Natural killer cell (primary cell): Measurements from ENCODE around the gene RALBP1. TPM values are rescaled to one million over a fixed set of nuclear protein-coding genes. Genes with fewer than 3 reads are reported as not detected.
"Not testable (repeated sequence)": the region's sequence is repeated elsewhere in the genome, so short reads cannot be mapped to it uniquely, and the experiment has no call there.

Experiments
- ATAC-seq, 3 donors: fragments of 150-1000 bp in 2 of 3; fragments of 200-7000 bp in 1 of 3; cut with Tn5 transposase; 1 replicate in 1 of 3; 2 replicates in 2 of 3; pipeline ENCODE4 v1.10.0; 2021; ENCODE audit warnings: mild to moderate bottlenecking in 2 of 3, moderate library complexity in 2 of 3
- DNase-seq, 2 donors: peaks; one replicate each; pipeline versions ENCODE4 v3.0.0 to v3.0.0-alpha.2; 2013 to 2021; ENCODE audit warnings: mixed read lengths in 1 of 2
- H3K27ac ChIP-seq: one replicate; pipeline ENCODE4 v1.5.1; 2013; ENCODE audit warnings: mild to moderate bottlenecking, low read length
- H3K27me3 ChIP-seq: one replicate; pipeline ENCODE4 v1.6.1; 2013; ENCODE audit warnings: low read length; ENCODE audit not compliant: control insufficient read depth, insufficient read depth
- H3K36me3 ChIP-seq: one replicate; pipeline ENCODE4 v1.6.1; 2013; ENCODE audit warnings: low read length; ENCODE audit not compliant: control insufficient read depth, insufficient read depth
- H3K4me1 ChIP-seq: one replicate; pipeline ENCODE4 v1.6.1; 2013; ENCODE audit warnings: low read length; ENCODE audit not compliant: control insufficient read depth, insufficient read depth
- H3K4me3 ChIP-seq: one replicate; pipeline ENCODE4 v1.5.1; 2013; ENCODE audit warnings: low read length
- H3K9me3 ChIP-seq: one replicate; pipeline ENCODE4 v1.6.1; 2013; ENCODE audit warnings: low read length; ENCODE audit not compliant: control insufficient read depth, insufficient read depth
- H3K27ac Mint-ChIP-seq, 2 donors: one replicate each; pipeline ENCODE4 v1.8.0; 2022; ENCODE audit warnings: mild to moderate bottlenecking in 2 of 2, mixed read lengths in 2 of 2, moderate library complexity in 1 of 2
- H3K27me3 Mint-ChIP-seq, 2 donors: one replicate each; pipeline ENCODE4 v1.8.0; 2022; ENCODE audit warnings: low read depth in 2 of 2, mixed read lengths in 2 of 2
- H3K36me3 Mint-ChIP-seq: one replicate; pipeline ENCODE4 v1.8.0; 2022; ENCODE audit warnings: mixed read lengths
- H3K4me1 Mint-ChIP-seq, 2 donors: one replicate each; pipeline ENCODE4 v1.8.0; 2022; ENCODE audit warnings: mixed read lengths in 2 of 2
- H3K4me3 Mint-ChIP-seq: one replicate; pipeline ENCODE4 v1.8.0; 2022; ENCODE audit warnings: mild to moderate bottlenecking, moderate library complexity, mixed read lengths
- H3K9me3 Mint-ChIP-seq, 2 donors: one replicate each; pipeline ENCODE4 v1.8.0; 2022; ENCODE audit warnings: mixed read lengths in 2 of 2
- WGBS: methylation state at CpG from one replicate; pipeline ENCODE4 v1.1.7; 2013; ENCODE audit warnings: missing lambda C conversion rate; ENCODE audit not compliant: insufficient coverage; 5-methylcytosine and 5-hydroxymethylcytosine counted together
- intact Hi-C: fragments of 100-400 bp; cut with micrococcal nuclease; formaldehyde crosslinking; loops from one replicate; pipeline ENCODE4 v1.14.2; 2022
- total RNA-seq, 4 donors: library from RNA; stranded (reverse); fragments of 120-200 nt in 1 of 4; gene quantifications; one replicate each; pipeline versions ENCODE4 v1.2.3 to v1.2.4, GENCODE V29; 2013 to 2022
- TF ChIP-seq, protein P1 (sequence below): fragments of 200-600 bp; IDR thresholded peaks from one replicate; pipeline ENCODE4 v1.8.0; 2022; ENCODE audit warnings: antibody characterized with exemption

RALBP1 gene
- total RNA-seq, 3 donors from 2014 or later (not counting 1 experiment from before 2014, with no cell fraction given): 27.3 to 40.0 (median 33.4) TPM

DNA sequence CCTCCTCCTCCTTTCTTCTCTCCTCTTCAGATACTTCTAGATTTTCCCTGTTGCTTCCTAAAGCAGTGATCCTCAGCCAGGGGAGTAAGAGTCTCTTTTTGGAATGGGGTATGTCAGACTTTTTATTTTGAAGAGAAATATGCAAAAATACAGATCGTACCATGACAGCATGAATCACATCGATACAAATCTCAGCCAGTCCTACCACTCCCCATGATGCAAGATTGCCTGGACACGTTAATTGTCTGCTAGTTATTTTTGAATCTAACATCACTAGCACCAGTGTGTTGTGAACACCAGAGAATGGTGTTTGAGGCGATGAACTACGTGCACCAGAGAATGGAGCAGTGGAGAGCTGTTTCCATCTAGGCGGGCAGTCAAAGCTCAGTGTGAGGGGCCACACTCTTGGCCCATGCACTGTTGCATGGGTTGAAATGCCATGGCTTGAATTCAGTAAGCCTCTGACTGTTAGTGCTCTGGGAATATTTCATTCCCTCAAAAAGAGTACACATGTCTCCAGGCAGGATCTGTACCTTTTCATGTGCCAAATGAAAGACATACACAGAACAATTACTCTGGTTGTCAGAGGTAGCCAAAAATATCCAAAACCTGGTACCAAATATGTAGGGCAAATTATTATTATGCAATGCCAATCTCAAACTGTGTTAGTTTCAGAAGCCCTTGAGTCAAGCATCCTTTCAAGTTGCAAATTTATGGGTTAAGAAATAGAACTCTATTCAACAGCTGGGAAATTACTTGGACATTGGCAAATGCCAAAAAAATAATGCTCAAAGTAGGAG lies 46.3 kb upstream of the RALBP1 start:
- H3K36me3 Mint-ChIP-seq: no peaks in the 10 kb centered on the region
- H3K4me1 Mint-ChIP-seq: peaks cover 9 to 10% of the 10 kb centered on the region in 2 donors

DNA sequence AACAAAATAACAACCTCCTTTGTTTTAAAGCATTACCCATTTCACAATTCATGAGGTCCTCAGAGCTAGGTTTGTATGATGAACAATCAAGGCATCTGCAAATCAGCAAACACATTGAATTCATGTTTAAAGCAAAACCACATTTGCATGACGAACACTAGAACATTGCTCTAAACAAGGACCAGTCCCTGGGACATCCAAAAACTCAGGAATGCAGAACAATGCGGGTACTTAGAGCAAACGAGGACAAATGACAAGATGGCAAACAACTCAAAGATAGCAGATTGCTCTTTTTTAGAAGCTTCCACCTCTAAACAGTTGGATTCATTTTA lies 45.7 kb upstream of the RALBP1 start:
- H3K4me3 ChIP-seq: no peak overlapping the region
- H3K27ac ChIP-seq: no peak overlapping the region
- Mint-ChIP-seq H3K4me1 (peaks cover 13 to 15% of the 10 kb centered on the region in 2 donors), H3K27ac (no peak overlapping the region), H3K27me3 (peaks cover 0 to 4% of the 10 kb centered on the region in 2 donors), H3K4me3 (no peak overlapping the region), H3K9me3 (no peaks in the 10 kb centered on the region), H3K36me3 (no peaks in the 10 kb centered on the region)
- peaks cover 8% of the 10 kb centered on the region for H3K4me1 ChIP-seq
- WGBS: 67% methylated on average over 3 of the region's 3 CpGs
- H3K27me3 ChIP-seq: no peaks in the 10 kb centered on the region
- intact Hi-C loops: no loop called here
- TF ChIP-seq, protein P1, sequence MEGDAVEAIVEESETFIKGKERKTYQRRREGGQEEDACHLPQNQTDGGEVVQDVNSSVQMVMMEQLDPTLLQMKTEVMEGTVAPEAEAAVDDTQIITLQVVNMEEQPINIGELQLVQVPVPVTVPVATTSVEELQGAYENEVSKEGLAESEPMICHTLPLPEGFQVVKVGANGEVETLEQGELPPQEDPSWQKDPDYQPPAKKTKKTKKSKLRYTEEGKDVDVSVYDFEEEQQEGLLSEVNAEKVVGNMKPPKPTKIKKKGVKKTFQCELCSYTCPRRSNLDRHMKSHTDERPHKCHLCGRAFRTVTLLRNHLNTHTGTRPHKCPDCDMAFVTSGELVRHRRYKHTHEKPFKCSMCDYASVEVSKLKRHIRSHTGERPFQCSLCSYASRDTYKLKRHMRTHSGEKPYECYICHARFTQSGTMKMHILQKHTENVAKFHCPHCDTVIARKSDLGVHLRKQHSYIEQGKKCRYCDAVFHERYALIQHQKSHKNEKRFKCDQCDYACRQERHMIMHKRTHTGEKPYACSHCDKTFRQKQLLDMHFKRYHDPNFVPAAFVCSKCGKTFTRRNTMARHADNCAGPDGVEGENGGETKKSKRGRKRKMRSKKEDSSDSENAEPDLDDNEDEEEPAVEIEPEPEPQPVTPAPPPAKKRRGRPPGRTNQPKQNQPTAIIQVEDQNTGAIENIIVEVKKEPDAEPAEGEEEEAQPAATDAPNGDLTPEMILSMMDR: no peak
- H3K9me3 ChIP-seq: peaks cover 5% of the 10 kb centered on the region
- ATAC-seq (no peak), DNase-seq (no peak)
- H3K36me3 ChIP-seq: no peaks in the 10 kb centered on the region

More for the DNA sequence above, 46.3 kb upstream of the RALBP1 start:
- H3K9me3 Mint-ChIP-seq: no peaks in the 10 kb centered on the region
- H3K4me3 Mint-ChIP-seq: no peak overlapping the region
- H3K27ac ChIP-seq: no peak overlapping the region
- H3K27me3 Mint-ChIP-seq: peaks cover 0 to 4% of the 10 kb centered on the region in 2 donors
- H3K36me3 ChIP-seq: no peaks in the 10 kb centered on the region
- H3K4me1 ChIP-seq: peaks cover 2% of the 10 kb centered on the region
- DNase-seq (no peak), ATAC-seq (no peak)
- H3K4me3 ChIP-seq: no peak overlapping the region
- peaks cover 11% of the 10 kb centered on the region for H3K9me3 ChIP-seq
- TF ChIP-seq, protein P1: no peak
- H3K27ac Mint-ChIP-seq: no peak overlapping the region
- 95% methylated on average over 6 of the region's 6 CpGs for WGBS
- intact Hi-C loops: no loop called here
- H3K27me3 ChIP-seq: no peaks in the 10 kb centered on the region

DNA sequence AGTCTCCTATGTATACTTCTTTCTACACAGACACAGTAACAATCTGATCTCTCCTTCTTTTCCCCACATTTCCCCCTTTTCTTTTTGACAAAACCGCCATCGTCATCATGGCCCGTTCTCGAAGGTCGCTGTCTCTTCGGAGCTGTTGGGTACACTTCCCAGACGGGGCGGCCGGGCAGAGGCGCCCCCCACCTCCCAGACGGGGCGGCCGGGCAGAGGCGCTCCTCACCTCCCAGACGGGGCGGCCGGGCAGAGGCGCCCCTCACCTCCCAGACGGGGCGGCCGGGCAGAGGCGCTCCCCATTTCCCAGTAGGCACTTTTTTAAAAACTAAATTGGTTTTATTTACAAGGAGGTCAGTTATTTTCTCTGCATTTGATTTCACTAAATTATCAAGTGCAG lies 45.0 kb upstream of the RALBP1 start:
- ATAC-seq, H3K27ac ChIP-seq, H3K4me3 ChIP-seq, H3K9me3 ChIP-seq, H3K4me1 ChIP-seq, H3K4me3 Mint-ChIP-seq, DNase-seq, H3K36me3 ChIP-seq, intact Hi-C loops, H3K27me3 Mint-ChIP-seq, H3K36me3 Mint-ChIP-seq, H3K9me3 Mint-ChIP-seq, H3K27me3 ChIP-seq, H3K27ac Mint-ChIP-seq: not testable (repeated sequence)
- 96% methylated on average over 8 of the region's 22 CpGs for WGBS
- peaks cover 13 to 15% of the 10 kb centered on the region in 2 donors for H3K4me1 Mint-ChIP-seq

DNA sequence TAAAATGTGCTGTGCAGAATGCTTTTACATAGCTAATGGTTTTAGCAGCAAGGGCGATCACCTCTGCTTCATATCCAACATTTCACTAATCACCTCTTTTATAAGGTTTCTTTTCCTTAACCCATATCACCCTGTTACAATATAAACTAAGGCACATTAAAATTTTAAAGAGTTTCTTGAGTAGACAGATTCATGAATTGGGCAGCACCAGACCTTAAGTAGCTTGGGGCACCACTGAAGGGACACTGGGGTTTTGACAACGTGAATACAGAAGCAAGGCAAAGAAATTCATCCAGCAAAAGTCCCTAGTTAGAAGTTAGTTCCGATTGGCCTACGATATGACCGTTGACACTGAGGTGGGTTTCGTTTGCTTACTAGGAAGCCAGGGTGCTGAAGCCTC lies 44.0 kb upstream of the RALBP1 start:
- peaks cover 0 to 4% of the 10 kb centered on the region in 2 donors for H3K27me3 Mint-ChIP-seq
- Histone ChIP-seq H3K4me3 (no peak overlapping the region), H3K27ac (no peak overlapping the region), H3K27me3 (no peaks in the 10 kb centered on the region), H3K4me1 (peaks cover 8% of the 10 kb centered on the region), H3K9me3 (no peaks in the 10 kb centered on the region), H3K36me3 (no peaks in the 10 kb centered on the region)
- no peak overlapping the region for H3K27ac Mint-ChIP-seq
- intact Hi-C loops: no loop called here
- no peak overlapping the region for H3K4me3 Mint-ChIP-seq
- no peak for DNase-seq
- no peak for ATAC-seq
- no peaks in the 10 kb centered on the region for H3K36me3 Mint-ChIP-seq
- peaks cover 13 to 15% of the 10 kb centered on the region in 2 donors for H3K4me1 Mint-ChIP-seq
- TF ChIP-seq, protein P1: no peak
- no peaks in the 10 kb centered on the region for H3K9me3 Mint-ChIP-seq
- WGBS: 93% methylated on average over 6 of the region's 6 CpGs

DNA sequence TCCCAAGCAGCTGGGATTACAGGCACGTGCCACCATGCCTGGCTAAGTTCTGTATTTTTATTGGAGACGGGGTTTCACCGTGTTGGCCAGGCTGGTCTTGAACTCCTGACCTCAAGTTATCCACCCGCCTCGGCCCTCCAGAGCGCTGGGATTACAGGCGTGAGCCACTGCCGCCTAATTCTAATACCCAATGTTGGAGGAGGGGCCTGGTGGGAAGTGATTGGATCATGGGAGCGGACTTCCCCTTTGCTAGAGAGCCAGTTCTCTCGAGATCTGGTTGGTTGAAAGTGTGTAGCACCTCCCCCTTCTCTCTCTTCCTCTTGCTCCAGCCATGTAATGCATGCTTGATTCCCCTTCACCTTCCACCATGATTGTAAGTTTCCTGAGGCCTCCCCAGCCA lies 42.2 kb upstream of the RALBP1 start:
- H3K9me3 ChIP-seq, DNase-seq, H3K4me1 ChIP-seq, H3K27me3 ChIP-seq, intact Hi-C loops, H3K9me3 Mint-ChIP-seq, H3K4me3 ChIP-seq, H3K36me3 ChIP-seq, H3K4me3 Mint-ChIP-seq, H3K27me3 Mint-ChIP-seq, H3K36me3 Mint-ChIP-seq, ATAC-seq, H3K27ac ChIP-seq, H3K27ac Mint-ChIP-seq: not testable (repeated sequence)
- 92% methylated on average over 10 of the region's 10 CpGs for WGBS
- H3K4me1 Mint-ChIP-seq: peaks cover 13 to 15% of the 10 kb centered on the region in 2 donors
